Right lobe of liver (tissue), 6 donors: Measurements from ENCODE around the gene MACROH2A2. TPM values are rescaled to one million over a fixed set of nuclear protein-coding genes. Genes with fewer than 3 reads are reported as not detected.
"Not testable (repeated sequence)": the region's sequence is repeated elsewhere in the genome, so short reads cannot be mapped to it uniquely, and the experiment has no call there.

Source experiments
- ATAC-seq, 4 donors: fragments of 200-7000 bp; cut with Tn5 transposase; one replicate each; pipeline ENCODE4 v1.9.1; 2020; ENCODE audit warnings: mild to moderate bottlenecking in 4 of 4, moderate library complexity in 4 of 4
- DNase-seq, 3 donors: peaks; one replicate each; pipeline ENCODE4 v3.0.0-alpha.2; 2020
- H3K27ac ChIP-seq, 3 donors: fragments of 200-600 bp; one replicate each; pipeline ENCODE4 v1.8.0; 2022
- H3K27me3 ChIP-seq, 2 donors: fragments of 200-600 bp; one replicate each; pipeline ENCODE4 v1.8.0; 2022
- H3K36me3 ChIP-seq, 4 donors: fragments of 200-600 bp; sonication (generic) in 1 of 4; one replicate each; pipeline versions ENCODE4 v1.5.1 to v1.8.0; 2017 to 2022; ENCODE audit warnings: control low read depth in 1 of 4
- H3K4me1 ChIP-seq, 4 donors: fragments of 200-600 bp; sonication (generic) in 1 of 4; one replicate each; pipeline versions ENCODE4 v1.5.1 to v1.8.0; 2017 to 2022; ENCODE audit warnings: control low read depth in 1 of 4
- H3K4me3 ChIP-seq, 3 donors: fragments of 200-600 bp; one replicate each; pipeline ENCODE4 v1.8.0; 2022
- H3K9me3 ChIP-seq, 4 donors: fragments of 200-600 bp; sonication (generic) in 1 of 4; one replicate each; pipeline versions ENCODE4 v1.5.1 to v1.8.0; 2017 to 2022; ENCODE audit warnings: control low read depth in 1 of 4
- CTCF ChIP-seq, 4 donors: fragments of 200-600 bp in 3 of 4; fragments of 450-650 bp in 1 of 4; IDR thresholded peaks; one replicate each; pipeline versions ENCODE4 v1.5.1 to v1.8.0; 2016 to 2022; ENCODE audit warnings: antibody characterized with exemption in 4 of 4, mild to moderate bottlenecking in 2 of 4
- POLR2A ChIP-seq: fragments of 450-650 bp; IDR thresholded peaks from one replicate; pipeline ENCODE4 v1.6.1; 2017; ENCODE audit warnings: antibody characterized with exemption, mild to moderate bottlenecking
- WGBS: methylation state at CpG from one replicate; pipeline ENCODE4 v1.1.6; 2018; ENCODE audit warnings: low coverage, low lambda C conversion rate; ENCODE audit not compliant: insufficient coverage; ENCODE audit errors: missing lambda C conversion rate; 5-methylcytosine and 5-hydroxymethylcytosine counted together
- intact Hi-C, 2 donors: fragments of 100-400 bp; cut with DNase I; formaldehyde crosslinking; loops; one replicate each; pipeline versions ENCODE4 v1.11.2 to v1.14.1; 2022
- total RNA-seq, 6 experiments: library from RNA; depleted of rRNA in 2 of 6; stranded (reverse); fragments of >200 nt in 2 of 6; fragmentation: NEBNext Ultra II Directional in 3 of 6; extraction: Animal tissue kit (Norgen Biotek cat#: 25700) in 3 of 6; gene quantifications; one replicate each; pipeline versions ENCODE4 v1.1.0 to v1.2.4, GENCODE V29; 2016 to 2023
- donor health status: DM: no; HTN: yes; CAD: no.
- donor health status: DM: no; HTN: no; CAD: no.
- donor health status: DM: no; HTN: no; CAD: no.
- donor health status: DM: no; HTN: yes; CAD: no.
- donor health status: DM: no; HTN: yes; CAD: no.

Gene MACROH2A2
- total RNA-seq, 6 experiments from 2014 or later, result 2.0 to 12.1 (median 5.0) TPM

GRCh38 chr10:70078937-70079336 is 26.3 kb downstream of the MACROH2A2 start:
- ATAC-seq (no peak), DNase-seq (no peak)
- no peaks in the 10 kb centered on the region for H3K36me3 ChIP-seq
- no peaks in the 10 kb centered on the region for H3K4me1 ChIP-seq
- intact Hi-C loops, result no loop called here
- H3K27ac ChIP-seq, result no peak overlapping the region
- H3K4me3 ChIP-seq, result no peak overlapping the region
- H3K9me3 ChIP-seq, result no peaks in the 10 kb centered on the region
- H3K27me3 ChIP-seq, result no peaks in the 10 kb centered on the region
- no peak for TF ChIP-seq CTCF (IDR thresholded peaks at IDR 0.05)
- no peak for TF ChIP-seq POLR2A
- WGBS, result 77% methylated on average over 7 of the region's 7 CpGs

DNA sequence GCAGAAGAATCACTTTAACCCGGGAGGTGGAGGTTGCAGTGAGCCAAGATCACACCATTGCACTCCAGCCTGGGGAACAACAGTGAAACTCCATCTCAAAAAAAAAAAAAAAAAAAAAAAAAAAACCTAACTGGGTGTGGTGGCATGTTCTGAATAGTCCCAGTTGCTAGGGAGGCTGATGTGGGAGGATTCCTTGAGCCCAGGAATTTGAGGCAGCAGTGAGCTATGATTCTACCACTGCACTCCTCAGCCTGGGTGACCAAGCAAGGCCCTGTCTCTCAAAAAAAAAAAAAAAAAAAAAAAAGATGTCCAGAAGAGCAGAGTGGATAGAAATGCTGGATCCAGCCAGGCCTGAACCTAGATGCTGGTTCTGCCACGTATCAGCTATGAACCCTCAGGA is 28.1 kb downstream of the MACROH2A2 start:
- H3K4me1 ChIP-seq, ATAC-seq, H3K27me3 ChIP-seq, H3K36me3 ChIP-seq, H3K4me3 ChIP-seq, H3K27ac ChIP-seq, intact Hi-C loops, H3K9me3 ChIP-seq, DNase-seq: not testable (repeated sequence)
- 95% methylated on average over 2 of the region's 2 CpGs for WGBS

GRCh38 chr10:70084189-70084588 is 31.5 kb downstream of the MACROH2A2 start:
- intact Hi-C loops, result no loop called here
- Histone ChIP-seq H3K4me3 (no peak overlapping the region), H3K27ac (no peak overlapping the region), H3K4me1 (peaks cover 0 to 31% (median 11%) of the 10 kb centered on the region in 4 donors), H3K36me3 (no peaks in the 10 kb centered on the region), H3K9me3 (no peaks in the 10 kb centered on the region), H3K27me3 (no peaks in the 10 kb centered on the region)
- no peak for TF ChIP-seq POLR2A
- TF ChIP-seq CTCF (IDR thresholded peaks at IDR 0.05), result peak; percentile 24 to 37 (median 28)
- WGBS, result 42% methylated on average over 6 of the region's 6 CpGs
- DNase-seq, result no peak
- ATAC-seq, result peak; percentile 58 to 65 (median 64)

DNA sequence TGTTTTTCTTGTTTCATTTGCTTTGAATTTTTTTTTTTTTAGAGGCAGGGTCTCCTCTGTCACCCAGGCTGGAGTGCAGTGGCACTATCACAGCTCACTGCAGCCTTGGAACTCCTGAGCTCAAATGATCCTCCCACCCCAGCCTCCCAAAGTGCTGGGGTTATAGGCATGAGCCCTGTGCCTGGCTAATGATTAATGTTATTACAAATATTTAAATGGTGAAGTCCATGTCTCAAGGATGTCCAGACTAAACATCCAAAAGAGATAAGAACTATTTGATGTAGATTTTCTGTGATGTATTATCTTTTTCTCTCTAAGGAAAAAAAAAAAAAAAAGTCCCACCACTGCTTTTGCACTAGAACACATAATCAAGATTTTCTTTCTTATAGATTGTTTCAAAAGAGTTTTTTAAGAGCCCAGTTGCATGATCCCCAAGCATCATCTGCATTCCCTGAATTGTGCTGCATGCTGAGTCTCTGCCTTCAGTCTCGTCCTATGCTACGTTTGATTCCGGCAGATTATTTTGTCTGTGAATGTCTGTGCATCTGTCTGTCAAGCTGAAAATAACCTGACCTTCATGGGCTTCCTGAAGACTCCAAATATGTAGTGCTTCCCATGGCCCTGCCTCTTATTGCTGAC is 33.4 kb downstream of the MACROH2A2 start:
- intact Hi-C loops, result no loop called here
- Histone ChIP-seq H3K36me3 (no peaks in the 10 kb centered on the region), H3K27me3 (no peaks in the 10 kb centered on the region), H3K27ac (peak overlapping the region in 1 of 3 donors; percentile 29), H3K4me3 (no peak overlapping the region), H3K4me1 (peaks cover 0 to 37% (median 12%) of the 10 kb centered on the region in 4 donors), H3K9me3 (no peaks in the 10 kb centered on the region)
- no peak for TF ChIP-seq POLR2A
- TF ChIP-seq CTCF (IDR thresholded peaks at IDR 0.05), result no peak
- peak in 1 of 3 donors; percentile 62 for DNase-seq
- WGBS, result 47% methylated on average over 3 of the region's 3 CpGs
- peak; percentile 79 to 87 (median 86) for ATAC-seq

GRCh38 chr10:70087616-70088307 is 35.1 kb downstream of the MACROH2A2 start:
- no peaks in the 10 kb centered on the region for H3K36me3 ChIP-seq
- H3K4me3 ChIP-seq, result no peak overlapping the region
- ATAC-seq, result no peak
- no peak for DNase-seq
- H3K27ac ChIP-seq, result no peak overlapping the region
- H3K27me3 ChIP-seq, result no peaks in the 10 kb centered on the region
- intact Hi-C loops, result no loop called here
- no peak for TF ChIP-seq CTCF (IDR thresholded peaks at IDR 0.05)
- TF ChIP-seq POLR2A, result no peak
- WGBS, result 86% methylated on average over 15 of the region's 15 CpGs
- H3K9me3 ChIP-seq, result no peaks in the 10 kb centered on the region
- peaks cover 0 to 48% (median 18%) of the 10 kb centered on the region in 4 donors for H3K4me1 ChIP-seq
